ENCODE data around the gene MFAP2.

DNA sequence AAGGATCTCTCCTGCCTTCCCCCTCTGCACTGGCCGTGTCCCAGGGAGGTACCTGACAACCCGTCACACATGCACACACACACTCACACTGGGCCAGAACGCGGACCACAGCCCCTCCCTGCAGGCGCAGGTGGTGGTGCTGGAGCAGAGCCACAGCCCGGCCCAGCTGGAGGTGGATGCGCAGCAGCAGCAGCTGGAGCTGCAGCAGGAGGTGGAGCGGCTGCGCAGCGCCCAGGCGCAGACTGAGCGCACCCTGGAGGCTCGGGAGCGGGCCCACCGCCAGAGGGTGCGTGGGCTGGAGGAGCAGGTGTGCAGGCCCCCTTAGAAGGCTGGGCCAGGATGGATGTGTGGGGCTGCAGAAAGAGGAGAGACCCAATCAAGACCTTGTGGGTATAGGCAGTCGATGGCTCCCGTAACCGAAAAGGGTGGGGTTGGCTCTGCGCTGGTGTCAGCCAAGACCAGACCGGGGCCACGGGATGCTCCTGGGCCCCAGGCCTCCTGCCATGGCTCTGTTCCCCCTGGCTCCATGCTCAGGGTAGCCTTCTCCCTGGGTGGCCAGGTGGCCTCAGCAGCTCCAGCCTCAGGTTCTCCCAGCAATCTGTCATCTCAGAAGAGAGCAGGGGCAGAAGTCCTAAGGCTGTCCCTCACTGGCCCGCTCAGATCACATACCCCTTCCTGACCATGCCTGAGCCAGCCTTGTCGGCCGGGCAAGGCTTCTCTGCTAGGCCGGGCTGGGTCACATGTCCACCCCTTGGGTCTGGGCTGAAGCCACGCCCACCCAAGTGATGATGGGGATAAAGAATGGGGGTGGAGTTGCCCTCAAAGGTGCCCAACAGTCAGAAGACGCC lies 8.9 kb downstream of the MFAP2 start:
- TF ChIP-seq ZFP3 (CRISPR knock-in tag; IDR thresholded peaks at IDR 0.05) = no peak
- no peak for TF ChIP-seq TOX (CRISPR knock-in tag; IDR thresholded peaks at IDR 0.05; ENCODE audit: borderline replicate concordance)
- no peak for TF ChIP-seq GLIS3 (CRISPR knock-in tag; IDR thresholded peaks at IDR 0.05)
- TF ChIP-seq OSR1 (CRISPR knock-in tag; IDR thresholded peaks at IDR 0.05) = no peak
- TF ChIP-seq ZC3H10 (CRISPR knock-in tag; IDR thresholded peaks at IDR 0.05) = no peak
- no peak for TF ChIP-seq ZFP30 (CRISPR knock-in tag; IDR thresholded peaks at IDR 0.05)
- TF ChIP-seq, protein P1, sequence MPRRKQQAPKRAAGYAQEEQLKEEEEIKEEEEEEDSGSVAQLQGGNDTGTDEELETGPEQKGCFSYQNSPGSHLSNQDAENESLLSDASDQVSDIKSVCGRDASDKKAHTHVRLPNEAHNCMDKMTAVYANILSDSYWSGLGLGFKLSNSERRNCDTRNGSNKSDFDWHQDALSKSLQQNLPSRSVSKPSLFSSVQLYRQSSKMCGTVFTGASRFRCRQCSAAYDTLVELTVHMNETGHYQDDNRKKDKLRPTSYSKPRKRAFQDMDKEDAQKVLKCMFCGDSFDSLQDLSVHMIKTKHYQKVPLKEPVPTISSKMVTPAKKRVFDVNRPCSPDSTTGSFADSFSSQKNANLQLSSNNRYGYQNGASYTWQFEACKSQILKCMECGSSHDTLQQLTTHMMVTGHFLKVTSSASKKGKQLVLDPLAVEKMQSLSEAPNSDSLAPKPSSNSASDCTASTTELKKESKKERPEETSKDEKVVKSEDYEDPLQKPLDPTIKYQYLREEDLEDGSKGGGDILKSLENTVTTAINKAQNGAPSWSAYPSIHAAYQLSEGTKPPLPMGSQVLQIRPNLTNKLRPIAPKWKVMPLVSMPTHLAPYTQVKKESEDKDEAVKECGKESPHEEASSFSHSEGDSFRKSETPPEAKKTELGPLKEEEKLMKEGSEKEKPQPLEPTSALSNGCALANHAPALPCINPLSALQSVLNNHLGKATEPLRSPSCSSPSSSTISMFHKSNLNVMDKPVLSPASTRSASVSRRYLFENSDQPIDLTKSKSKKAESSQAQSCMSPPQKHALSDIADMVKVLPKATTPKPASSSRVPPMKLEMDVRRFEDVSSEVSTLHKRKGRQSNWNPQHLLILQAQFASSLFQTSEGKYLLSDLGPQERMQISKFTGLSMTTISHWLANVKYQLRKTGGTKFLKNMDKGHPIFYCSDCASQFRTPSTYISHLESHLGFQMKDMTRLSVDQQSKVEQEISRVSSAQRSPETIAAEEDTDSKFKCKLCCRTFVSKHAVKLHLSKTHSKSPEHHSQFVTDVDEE (CRISPR knock-in tag; IDR thresholded peaks at IDR 0.05) = no peak
- no peak for TF ChIP-seq ZNF70 (CRISPR knock-in tag; IDR thresholded peaks at IDR 0.05)
- no peak for TF ChIP-seq PATZ1 (CRISPR knock-in tag; IDR thresholded peaks at IDR 0.05; ENCODE audit: borderline replicate concordance)
- no peak for TF ChIP-seq ARNTL (CRISPR knock-in tag; IDR thresholded peaks at IDR 0.05; ENCODE audit: borderline replicate concordance, low read depth)
- TF ChIP-seq, protein P2, sequence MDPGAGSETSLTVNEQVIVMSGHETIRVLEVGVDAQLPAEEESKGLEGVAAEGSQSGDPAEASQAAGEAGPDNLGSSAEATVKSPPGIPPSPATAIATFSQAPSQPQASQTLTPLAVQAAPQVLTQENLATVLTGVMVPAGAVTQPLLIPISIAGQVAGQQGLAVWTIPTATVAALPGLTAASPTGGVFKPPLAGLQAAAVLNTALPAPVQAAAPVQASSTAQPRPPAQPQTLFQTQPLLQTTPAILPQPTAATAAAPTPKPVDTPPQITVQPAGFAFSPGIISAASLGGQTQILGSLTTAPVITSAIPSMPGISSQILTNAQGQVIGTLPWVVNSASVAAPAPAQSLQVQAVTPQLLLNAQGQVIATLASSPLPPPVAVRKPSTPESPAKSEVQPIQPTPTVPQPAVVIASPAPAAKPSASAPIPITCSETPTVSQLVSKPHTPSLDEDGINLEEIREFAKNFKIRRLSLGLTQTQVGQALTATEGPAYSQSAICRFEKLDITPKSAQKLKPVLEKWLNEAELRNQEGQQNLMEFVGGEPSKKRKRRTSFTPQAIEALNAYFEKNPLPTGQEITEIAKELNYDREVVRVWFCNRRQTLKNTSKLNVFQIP (CRISPR knock-in tag; IDR thresholded peaks at IDR 0.05; ENCODE audit: borderline replicate concordance, low read depth) = no peak
